ENCODE results near the gene MORF4L1. TPM values are rescaled to one million over a fixed set of nuclear protein-coding genes. Genes with fewer than 3 reads are reported as not detected.
"Not testable (repeated sequence)": the region's sequence is repeated elsewhere in the genome, so short reads cannot be mapped to it uniquely, and the experiment has no call there.

The MORF4L1 gene
- total RNA-seq, 1 experiment from 2014 or later = 360 TPM

- POLR2A ChIA-PET = interaction anchor here (0.5 to 0.7 kb wide), 2 partner anchors 13 to 18 kb away, joined by 4 to 5 read pairs; no protein-coding TSS in a partner anchor
- CTCF ChIA-PET = interaction anchor here (0.6 kb wide), 1 partner anchor 15 kb away, joined by 8 read pairs; no protein-coding TSS in a partner anchor
Observed at GRCh38 chr15:78837543-78837942, 35.1 kb upstream of the MORF4L1 start.

GRCh38 chr15:78838489-78838888 is 34.2 kb upstream of the MORF4L1 start:
- ATAC-seq (no peak), DNase-seq (ENCODE audit: low read depth, low spot score) (no peak)
- POLR2A ChIA-PET = no interaction called here
- no peaks in the 10 kb centered on the region for H3K36me3 ChIP-seq (ENCODE audit: control insufficient read depth, insufficient read depth, low read length)
- no peak for TF ChIP-seq REST (IDR thresholded peaks at IDR 0.05; ENCODE audit: insufficient read depth in 1 of 2, low read depth in 2 of 2, low read length in 1 of 2)
- TF ChIP-seq CTCF (IDR thresholded peaks at IDR 0.05) = no peak
- TF ChIP-seq POLR2AphosphoS5 (IDR thresholded peaks at IDR 0.05; ENCODE audit: low read depth, low read length) = no peak
- TF ChIP-seq TCF7L2 (IDR thresholded peaks at IDR 0.05; ENCODE audit: low read depth, low read length) = no peak
- TF ChIP-seq SIN3A (IDR thresholded peaks at IDR 0.05; ENCODE audit: borderline replicate concordance, insufficient read depth, low read depth, low read length) = no peak
- in situ Hi-C loops (cut with HindIII; ENCODE audit: low pct_unique_long_range_greater_than_20kb, low sequenced_read_pairs) = no loop called here
- CTCF ChIA-PET = no interaction called here
- H3K4me3 ChIP-seq (ENCODE audit: low read depth in 2 of 2, low read length in 2 of 2) = no peak overlapping the region
- no peaks in the 10 kb centered on the region for H3K4me1 ChIP-seq (ENCODE audit: control insufficient read depth, insufficient read depth, low read length)
- BruUV-seq (replicated peaks) = no TSS peak
- intact Hi-C loops (cut with micrococcal nuclease; ENCODE audit: unreplicated experiment) = no loop called here
- no peak overlapping the region for H3K27ac ChIP-seq (ENCODE audit: low read length)
- H3K9me3 ChIP-seq (ENCODE audit: control insufficient read depth, insufficient read depth, low read depth, low read length) = no peaks in the 10 kb centered on the region
- no peaks in the 10 kb centered on the region for H3K27me3 ChIP-seq (ENCODE audit: control insufficient read depth, insufficient read depth, low read length)

More at GRCh38 chr15:78837543-78837942, 35.1 kb upstream of the MORF4L1 start:
- Histone ChIP-seq H3K27me3 (ENCODE audit: control insufficient read depth, insufficient read depth, low read length) (no peaks in the 10 kb centered on the region), H3K9me3 (ENCODE audit: control insufficient read depth, insufficient read depth, low read depth, low read length) (no peaks in the 10 kb centered on the region), H3K27ac (ENCODE audit: low read length) (no peak overlapping the region), H3K4me3 (ENCODE audit: low read depth in 2 of 2, low read length in 2 of 2) (no peak overlapping the region), H3K4me1 (ENCODE audit: control insufficient read depth, insufficient read depth, low read length) (no peaks in the 10 kb centered on the region), H3K36me3 (ENCODE audit: control insufficient read depth, insufficient read depth, low read length) (no peaks in the 10 kb centered on the region)
- in situ Hi-C loops (cut with HindIII; ENCODE audit: low pct_unique_long_range_greater_than_20kb, low sequenced_read_pairs) = no loop called here
- no peak for ATAC-seq
- no peak for DNase-seq (ENCODE audit: low read depth, low spot score)
- intact Hi-C loops (cut with micrococcal nuclease; ENCODE audit: unreplicated experiment) = no loop called here
- no TSS peak for BruUV-seq (replicated peaks)
- TF ChIP-seq CTCF (IDR thresholded peaks at IDR 0.05) (no peak), REST (IDR thresholded peaks at IDR 0.05; ENCODE audit: insufficient read depth in 1 of 2, low read depth in 2 of 2, low read length in 1 of 2) (no peak), POLR2AphosphoS5 (IDR thresholded peaks at IDR 0.05; ENCODE audit: low read depth, low read length) (no peak), TCF7L2 (IDR thresholded peaks at IDR 0.05; ENCODE audit: low read depth, low read length) (no peak), SIN3A (IDR thresholded peaks at IDR 0.05; ENCODE audit: borderline replicate concordance, insufficient read depth, low read depth, low read length) (no peak)

- BruUV-seq (replicated peaks); CTCF ChIA-PET: not testable (repeated sequence)
- POLR2A ChIA-PET = interaction anchor here (0.6 kb wide), 1 partner anchor 147 kb away, joined by 6 read pairs; no protein-coding TSS in a partner anchor
Observed at GRCh38 chr15:78839151-78839550, 33.5 kb upstream of the MORF4L1 start.

More at GRCh38 chr15:78839151-78839550, 33.5 kb upstream of the MORF4L1 start:
- H3K36me3 ChIP-seq (ENCODE audit: control insufficient read depth, insufficient read depth, low read length); H3K27me3 ChIP-seq (ENCODE audit: control insufficient read depth, insufficient read depth, low read length); intact Hi-C loops (cut with micrococcal nuclease; ENCODE audit: unreplicated experiment); H3K27ac ChIP-seq (ENCODE audit: low read length); H3K4me1 ChIP-seq (ENCODE audit: control insufficient read depth, insufficient read depth, low read length); ATAC-seq; H3K9me3 ChIP-seq (ENCODE audit: control insufficient read depth, insufficient read depth, low read depth, low read length); in situ Hi-C loops (cut with HindIII; ENCODE audit: low pct_unique_long_range_greater_than_20kb, low sequenced_read_pairs); H3K4me3 ChIP-seq (ENCODE audit: low read depth in 2 of 2, low read length in 2 of 2); DNase-seq (ENCODE audit: low read depth, low spot score): not testable (repeated sequence)

All from Panc1 (cell line).